HG03045 (cell line): ENCODE measurements around the gene VOPP1.
"Not testable (repeated sequence)": the region's sequence is repeated elsewhere in the genome, so short reads cannot be mapped to it uniquely, and the experiment has no call there.

Experiments used
- ATAC-seq: cut with Tn5 transposase; IDR thresholded peaks from one replicate; pipeline ENCODE4 v1.9.1; 2021; ENCODE audit warnings: mild to moderate bottlenecking, moderate library complexity; ENCODE audit not compliant: unreplicated experiment

VOPP1 gene, protein sequence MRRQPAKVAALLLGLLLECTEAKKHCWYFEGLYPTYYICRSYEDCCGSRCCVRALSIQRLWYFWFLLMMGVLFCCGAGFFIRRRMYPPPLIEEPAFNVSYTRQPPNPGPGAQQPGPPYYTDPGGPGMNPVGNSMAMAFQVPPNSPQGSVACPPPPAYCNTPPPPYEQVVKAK

DNA sequence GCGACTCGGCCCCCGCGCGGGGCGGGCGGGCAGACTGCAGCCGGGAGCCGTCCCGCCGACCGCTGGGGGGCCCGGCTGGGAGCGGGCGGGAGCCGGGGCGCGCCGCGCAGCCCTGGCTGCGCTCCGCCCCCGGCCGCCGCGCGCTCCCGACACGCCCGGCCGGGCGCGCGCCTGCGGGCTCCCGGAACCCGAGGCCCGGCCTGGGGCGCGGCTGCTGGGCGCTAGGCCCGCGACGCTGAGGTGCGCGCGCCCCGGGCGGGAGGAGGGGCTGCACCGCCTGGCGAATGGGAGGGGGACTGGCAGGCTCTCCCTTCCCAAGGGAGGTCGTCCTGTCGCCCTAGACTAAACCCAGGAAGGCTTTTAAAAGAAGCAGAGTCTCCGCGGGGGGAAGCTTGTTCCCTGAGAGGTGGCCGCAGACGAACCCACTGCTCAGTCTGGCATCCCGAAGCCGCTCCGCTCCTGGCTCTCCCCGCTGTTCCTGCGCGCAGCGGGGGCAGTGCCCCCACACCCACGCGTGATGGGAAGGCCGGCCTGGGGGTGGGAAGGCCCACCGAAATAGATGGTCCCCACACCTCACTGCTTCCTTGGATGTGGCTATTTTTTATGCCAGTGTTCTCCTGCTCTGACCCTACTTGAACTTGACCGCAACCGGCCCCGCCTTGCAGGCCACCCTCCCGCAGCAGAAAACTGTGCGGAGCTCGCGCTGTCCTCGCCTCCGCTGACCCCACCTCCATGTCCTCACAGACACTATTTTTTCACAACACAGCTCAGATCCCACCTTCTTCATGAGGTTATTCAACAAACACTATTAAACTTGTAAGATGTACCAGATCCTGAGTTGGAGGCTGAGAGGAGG lies at the start of gene VOPP1:
Gene VOPP1, minus strand, starts transcription at position 125 of the 856 bp plus-strand sequence. CDS start 178 bp downstream, outside the sequence.
- ATAC-seq: peak; percentile 51

DNA sequence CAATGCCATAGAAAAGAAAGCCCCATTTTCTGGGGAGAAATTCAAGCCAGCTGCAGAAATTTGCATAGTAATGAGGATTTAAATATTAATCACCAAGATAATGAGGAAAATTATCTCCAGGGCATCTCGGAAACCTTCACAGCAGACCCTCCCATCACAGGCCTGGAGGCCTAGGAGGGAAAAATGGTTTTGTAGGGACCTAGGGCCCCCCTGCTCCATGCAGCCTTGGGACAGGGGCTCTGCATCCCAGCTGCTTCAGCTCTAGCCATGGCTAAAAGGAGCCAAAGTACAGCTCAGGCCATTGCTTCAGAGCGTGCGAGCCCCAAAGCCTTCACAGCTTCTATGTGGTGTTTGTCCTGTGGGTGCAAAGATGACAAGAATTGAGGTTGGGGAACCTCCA lies 46.6 kb upstream of the VOPP1 start:
- ATAC-seq: no peak

GRCh38 chr7:55614365-55615064 lies 42.2 kb upstream of the VOPP1 start:
- ATAC-seq: not testable (repeated sequence)

DNA sequence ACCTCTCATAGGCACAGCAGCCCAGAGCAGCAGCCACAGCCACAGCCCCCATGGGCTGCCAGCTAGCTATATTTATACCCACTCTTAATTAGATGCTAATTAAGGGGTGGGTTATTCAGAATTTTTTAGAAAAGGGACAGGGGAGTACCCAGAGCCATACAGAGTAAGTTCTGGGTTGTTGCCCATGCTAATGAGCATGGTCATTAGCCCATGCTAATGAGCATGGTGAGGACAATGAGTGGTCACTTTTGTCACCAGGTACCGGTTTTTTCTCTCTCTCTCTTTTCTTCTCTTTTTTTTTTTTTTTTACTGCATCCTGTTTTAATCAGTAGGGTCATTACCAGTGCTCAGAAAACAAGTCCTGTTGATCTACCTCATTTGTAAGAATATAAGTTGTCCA lies 37.4 kb upstream of the VOPP1 start:
- ATAC-seq: not testable (repeated sequence)

DNA sequence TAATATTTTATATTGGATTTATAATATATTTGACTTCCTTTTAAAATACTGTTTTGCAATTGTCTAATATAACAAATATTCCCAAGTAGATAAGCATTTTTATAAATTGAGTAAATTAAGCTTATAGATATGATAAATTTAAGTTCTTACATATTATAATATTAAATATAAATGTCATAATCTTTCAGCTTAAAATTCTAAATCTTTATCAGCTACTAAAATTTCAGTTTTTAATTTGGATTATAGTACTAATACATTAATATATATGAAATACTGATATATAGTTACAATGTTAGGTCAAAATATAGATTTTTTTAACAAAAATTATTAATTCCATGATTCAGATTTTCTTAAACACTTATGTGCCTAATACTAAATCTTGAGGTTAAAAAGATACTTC lies 33.4 kb upstream of the VOPP1 start:
- not testable (repeated sequence) for ATAC-seq

- peak; percentile 54 for ATAC-seq
Observed at GRCh38 chr7:55597944-55598499, 25.7 kb upstream of the VOPP1 start.

DNA sequence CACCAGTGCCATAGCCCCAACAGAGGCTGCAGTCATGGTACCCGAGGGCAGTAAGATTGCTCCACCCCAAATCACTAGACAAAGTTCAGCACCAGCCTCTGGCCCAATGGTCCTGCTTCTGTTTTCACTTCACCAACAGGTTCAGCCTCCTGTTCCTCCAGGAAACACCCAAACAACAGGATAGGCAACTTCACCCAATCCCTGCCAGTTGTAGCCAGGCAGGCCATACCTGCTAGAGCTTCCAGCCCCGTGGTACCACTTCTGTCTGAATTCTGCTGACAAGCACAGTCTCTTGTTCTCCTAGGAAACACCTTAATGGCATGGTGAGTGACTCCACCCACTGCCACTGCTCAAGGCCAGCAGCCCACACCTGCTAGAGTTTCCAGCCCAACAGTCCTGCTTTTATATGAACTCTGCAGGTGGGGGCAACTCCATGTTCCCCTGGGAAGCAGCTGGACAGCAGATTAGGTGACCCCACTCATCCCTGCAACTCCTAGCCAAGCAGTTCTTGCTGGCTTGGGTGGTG lies 25.0 kb upstream of the VOPP1 start:
- ATAC-seq: not testable (repeated sequence)

DNA sequence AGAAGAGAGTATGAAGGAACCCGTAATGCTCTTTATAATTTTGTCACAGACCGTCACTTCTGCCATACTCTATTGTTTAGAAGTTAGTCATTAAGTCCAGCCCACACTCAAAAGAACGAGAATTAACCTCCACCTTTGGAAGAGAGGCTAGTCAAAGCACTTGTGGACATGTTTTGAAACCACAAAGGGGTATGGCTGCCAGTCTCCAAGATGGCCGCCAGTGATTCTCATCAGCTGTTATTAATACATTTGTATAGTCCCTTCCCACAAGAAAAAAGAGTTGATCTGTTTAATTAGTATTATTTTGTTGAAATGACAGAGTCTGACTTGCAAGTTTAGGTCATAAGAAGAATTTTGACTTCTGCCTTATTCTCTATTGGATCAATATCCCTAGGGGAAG lies 23.2 kb upstream of the VOPP1 start:
- no peak for ATAC-seq

DNA sequence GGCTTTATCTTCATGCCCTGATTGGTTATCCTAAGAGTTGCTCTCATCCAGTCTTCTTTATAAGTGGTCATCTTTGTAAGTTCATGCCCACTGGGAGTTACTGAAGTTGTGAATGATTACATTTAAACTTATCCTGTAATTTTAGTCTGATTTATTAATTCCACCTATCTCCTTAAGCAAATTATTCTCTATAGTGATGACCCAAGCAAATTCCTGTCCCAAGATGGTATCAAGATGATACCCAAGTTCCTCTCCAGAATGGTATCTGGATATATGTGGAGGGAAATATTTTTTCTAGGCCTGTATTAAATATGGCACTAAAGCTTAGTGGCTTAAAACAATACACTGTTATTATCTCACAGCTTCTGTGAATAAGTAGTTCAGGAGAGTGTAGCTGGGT lies 22.6 kb upstream of the VOPP1 start:
- no peak for ATAC-seq

- ATAC-seq: no peak
Observed at GRCh38 chr7:55594414-55594813, 22.1 kb upstream of the VOPP1 start.

DNA sequence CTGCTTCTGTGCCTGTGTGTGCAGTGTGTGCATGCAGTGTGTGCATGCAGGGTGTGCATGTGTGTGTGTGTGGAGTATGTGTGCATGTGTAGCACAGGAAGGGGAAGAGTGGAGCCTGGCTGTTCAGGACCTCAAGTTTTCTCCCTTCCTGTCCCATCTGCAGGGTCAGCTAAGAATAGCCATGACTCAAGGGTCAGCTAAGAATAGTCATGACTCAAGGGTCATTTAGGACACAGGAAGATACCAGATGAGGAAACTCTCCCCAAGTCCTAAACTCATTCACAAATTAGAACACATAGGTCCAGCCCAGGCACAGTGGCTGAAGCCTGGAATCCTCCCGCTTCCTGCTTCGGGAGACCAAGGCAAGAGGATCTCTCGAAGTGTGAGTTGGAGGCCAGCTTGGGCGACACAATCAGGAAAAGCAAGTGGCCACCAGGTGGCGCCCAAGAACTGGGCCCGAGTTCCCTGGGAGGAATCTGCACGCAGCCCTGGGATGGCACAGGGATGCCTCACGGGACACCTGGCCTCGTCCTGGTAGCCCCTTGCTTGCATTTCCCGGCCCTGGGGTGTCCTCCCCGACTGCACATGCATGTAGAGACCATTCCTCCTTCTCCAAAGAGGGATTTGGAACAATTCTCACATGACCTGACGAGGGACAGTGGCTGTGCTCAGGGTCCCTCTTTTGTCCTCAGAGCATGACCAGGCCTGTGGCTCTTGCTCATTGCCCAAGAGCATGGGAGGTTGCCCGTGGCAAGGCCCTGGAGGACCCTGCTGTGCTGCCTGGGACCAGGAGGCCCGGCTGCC lies 21.4 kb upstream of the VOPP1 start:
- no peak for ATAC-seq

DNA sequence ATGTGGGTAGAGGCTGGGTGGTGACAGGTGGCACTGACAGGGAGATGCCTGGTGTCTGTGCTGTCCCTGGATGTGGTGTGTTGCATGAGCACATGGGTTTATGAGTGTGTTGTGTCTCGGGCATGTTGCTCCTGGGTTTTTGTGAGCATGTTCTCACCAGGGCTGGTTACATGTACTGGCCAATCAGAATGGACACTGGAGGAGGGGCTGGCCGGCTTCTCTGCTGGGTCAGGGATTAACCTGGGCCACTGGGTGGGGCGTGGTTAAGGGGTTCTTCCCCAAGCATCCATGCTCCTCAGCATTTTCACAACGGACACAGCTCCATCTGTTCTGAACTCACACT lies 20.8 kb upstream of the VOPP1 start:
- no peak for ATAC-seq

- no peak for ATAC-seq
Observed at GRCh38 chr7:55592492-55592891, 20.2 kb upstream of the VOPP1 start.

- no peak for ATAC-seq
Observed at GRCh38 chr7:55591282-55591931, 19.1 kb upstream of the VOPP1 start.

DNA sequence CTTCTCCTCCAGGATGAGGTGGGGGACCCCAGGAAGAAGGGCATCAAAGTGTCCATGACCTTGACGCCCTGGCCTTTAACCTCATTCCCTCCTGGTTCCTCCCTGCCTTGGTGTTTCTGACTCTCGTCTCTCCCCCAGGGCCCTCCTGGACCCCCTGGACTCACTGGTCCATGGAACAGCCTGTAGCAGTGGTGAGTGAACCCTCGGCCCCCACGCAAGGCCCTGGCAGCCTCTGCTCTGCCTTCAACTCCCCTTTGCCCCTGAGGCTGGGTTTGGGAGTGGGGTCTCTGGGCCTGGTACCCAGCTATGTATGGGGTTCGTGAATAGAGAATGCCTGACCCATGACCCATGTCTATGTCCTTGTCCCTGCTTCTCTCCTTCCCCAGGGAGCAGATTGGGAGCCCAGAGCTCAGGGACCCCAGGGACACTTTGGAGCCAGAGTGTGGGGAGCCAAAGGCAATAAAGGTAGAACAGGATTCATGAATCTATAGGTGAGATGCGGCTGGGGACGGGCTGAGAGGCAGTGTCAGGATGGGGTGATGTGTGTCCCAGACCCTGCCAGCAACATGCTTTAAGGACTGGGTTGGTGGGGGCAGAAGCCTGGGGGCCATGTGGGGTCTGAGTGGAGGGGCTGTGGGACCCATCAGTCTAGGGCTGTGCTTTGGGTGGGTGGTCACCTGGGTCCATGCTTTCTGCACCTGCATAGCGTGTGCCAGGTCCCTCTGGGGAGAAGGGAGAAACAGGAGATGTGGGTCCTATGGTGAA lies 18.4 kb upstream of the VOPP1 start:
- ATAC-seq: no peak

DNA sequence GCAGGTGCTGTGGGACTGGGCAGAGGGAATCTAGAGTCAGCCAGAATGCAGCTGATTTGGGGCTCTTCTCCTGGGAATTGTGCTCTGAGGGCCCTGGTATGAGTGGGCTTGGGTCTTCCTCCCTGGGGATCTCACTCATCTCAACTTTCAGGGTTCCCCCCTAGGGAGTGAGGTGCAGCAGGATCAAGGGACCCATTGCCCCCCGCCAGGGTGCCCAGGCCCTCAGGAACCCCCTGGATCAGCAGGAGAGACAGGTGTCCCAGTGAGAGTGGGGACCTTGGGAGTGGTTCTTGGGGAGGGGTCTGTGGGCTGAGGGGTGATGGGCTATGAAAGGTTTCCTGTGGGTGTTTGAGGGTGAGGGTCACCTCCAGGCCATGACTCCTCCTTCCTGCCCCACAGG lies 17.6 kb upstream of the VOPP1 start:
- no peak for ATAC-seq

GRCh38 chr7:55588976-55589604 lies 16.8 kb upstream of the VOPP1 start:
- ATAC-seq: no peak

DNA sequence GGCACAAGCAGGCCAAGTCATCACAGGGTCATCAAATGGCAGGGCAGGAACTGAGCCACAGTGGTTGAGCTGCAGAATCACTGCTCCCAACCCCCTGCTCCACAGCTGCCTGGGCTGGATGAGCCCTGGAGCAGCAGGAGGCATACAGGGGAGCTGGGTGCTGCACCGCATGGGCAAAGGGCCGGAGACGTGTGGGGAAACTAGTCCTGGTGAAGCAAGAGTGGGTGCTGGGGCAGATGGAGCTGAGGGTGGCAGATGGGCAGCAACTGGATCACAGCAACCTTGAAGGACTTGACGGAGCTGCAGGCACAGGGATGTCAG lies 16.0 kb upstream of the VOPP1 start:
- no peak for ATAC-seq
